ENCODE measurements around the gene SPI1.

Gene SPI1

DNA sequence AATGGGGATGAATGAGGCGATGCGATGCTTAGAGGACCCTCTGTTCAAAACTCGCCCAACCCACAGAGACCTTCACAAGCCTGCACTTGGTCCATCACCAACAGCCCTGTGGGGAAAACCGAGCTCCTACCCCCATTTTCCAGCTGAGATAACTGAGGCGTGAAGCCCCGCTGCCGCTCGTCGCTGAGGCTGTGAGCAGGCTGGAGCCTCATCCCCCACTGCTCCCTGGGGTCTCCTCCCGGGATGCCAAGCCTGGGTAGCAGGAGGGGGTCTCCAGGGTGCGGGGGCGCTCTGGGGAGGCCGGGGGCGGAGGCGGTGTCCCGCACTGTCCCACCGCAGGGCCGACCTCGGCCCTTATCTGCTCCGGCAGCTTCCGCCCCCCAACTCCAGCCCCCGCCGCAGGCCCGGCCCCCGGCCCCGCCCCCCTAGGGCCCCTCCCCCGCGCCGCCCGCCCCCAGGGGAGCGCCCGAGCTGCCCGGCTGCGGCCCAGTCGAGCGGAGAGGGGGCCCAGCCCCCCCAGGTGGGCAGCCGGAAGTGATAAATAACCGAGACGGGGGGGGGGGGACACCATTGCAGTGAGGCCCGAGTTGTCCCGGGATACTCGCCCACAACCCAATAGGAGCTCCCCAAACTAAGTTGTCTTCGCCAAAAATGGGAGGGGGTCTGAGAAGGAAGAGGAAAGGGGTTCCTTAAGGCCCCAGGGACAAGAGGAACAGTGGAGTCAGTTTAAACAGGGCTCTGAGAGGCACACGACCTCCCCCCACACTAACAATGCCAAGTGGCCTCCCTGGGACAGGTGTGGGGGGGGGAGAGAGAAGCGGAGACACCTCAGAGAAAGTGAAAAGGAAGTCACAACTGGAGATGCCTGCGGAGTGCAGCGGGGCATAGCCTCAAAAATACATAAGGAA, 21.8 kb upstream of the SPI1 start:
- peak overlapping the region; percentile 70 for H3K27ac ChIP-seq
- ChIA-PET CTCF (interaction anchor here (0.6 to 0.8 kb wide), 2 partner anchors 7 to 70 kb away, joined by 3 read pairs; no protein-coding TSS in a partner anchor), POLR2A (ENCODE audit: low non-redundant PET) (no interaction called here)
- TF ChIP-seq CTCF (conservative IDR thresholded peaks at IDR 0.05; ENCODE audit: low read depth), result no peak
- no peak for DNase-seq (ENCODE audit: low spot score)

- H3K27ac ChIP-seq, result peak overlapping the region; percentile 56
- POLR2A ChIA-PET (ENCODE audit: low non-redundant PET), result no interaction called here
- CTCF ChIA-PET, result interaction anchor here (0.7 kb wide), 1 partner anchor 755 kb away, joined by 4 read pairs; no protein-coding TSS in a partner anchor
- no peak for DNase-seq (ENCODE audit: low spot score)
- TF ChIP-seq CTCF (conservative IDR thresholded peaks at IDR 0.05; ENCODE audit: low read depth), result no peak
Observed at GRCh38 chr11:47398551-47398950, 20.2 kb upstream of the SPI1 start.

GRCh38 chr11:47398011-47398410, 19.7 kb upstream of the SPI1 start:
- peak overlapping the region; percentile 56 for H3K27ac ChIP-seq
- TF ChIP-seq CTCF (conservative IDR thresholded peaks at IDR 0.05; ENCODE audit: low read depth), result no peak
- CTCF ChIA-PET, result interaction anchor here (0.6 to 0.7 kb wide), 2 partner anchors 20 to 43 kb away, joined by 3 to 5 read pairs; partner anchors contain the start of gene SPI1
- POLR2A ChIA-PET (ENCODE audit: low non-redundant PET), result no interaction called here
- DNase-seq (ENCODE audit: low spot score), result no peak

- H3K27ac ChIP-seq, result no peak overlapping the region
- CTCF ChIA-PET, result no interaction called here
- no peak for DNase-seq (ENCODE audit: low spot score)
- no peak for TF ChIP-seq CTCF (conservative IDR thresholded peaks at IDR 0.05; ENCODE audit: low read depth)
- POLR2A ChIA-PET (ENCODE audit: low non-redundant PET), result no interaction called here
Observed at GRCh38 chr11:47396049-47396320, 17.6 kb upstream of the SPI1 start.

DNA sequence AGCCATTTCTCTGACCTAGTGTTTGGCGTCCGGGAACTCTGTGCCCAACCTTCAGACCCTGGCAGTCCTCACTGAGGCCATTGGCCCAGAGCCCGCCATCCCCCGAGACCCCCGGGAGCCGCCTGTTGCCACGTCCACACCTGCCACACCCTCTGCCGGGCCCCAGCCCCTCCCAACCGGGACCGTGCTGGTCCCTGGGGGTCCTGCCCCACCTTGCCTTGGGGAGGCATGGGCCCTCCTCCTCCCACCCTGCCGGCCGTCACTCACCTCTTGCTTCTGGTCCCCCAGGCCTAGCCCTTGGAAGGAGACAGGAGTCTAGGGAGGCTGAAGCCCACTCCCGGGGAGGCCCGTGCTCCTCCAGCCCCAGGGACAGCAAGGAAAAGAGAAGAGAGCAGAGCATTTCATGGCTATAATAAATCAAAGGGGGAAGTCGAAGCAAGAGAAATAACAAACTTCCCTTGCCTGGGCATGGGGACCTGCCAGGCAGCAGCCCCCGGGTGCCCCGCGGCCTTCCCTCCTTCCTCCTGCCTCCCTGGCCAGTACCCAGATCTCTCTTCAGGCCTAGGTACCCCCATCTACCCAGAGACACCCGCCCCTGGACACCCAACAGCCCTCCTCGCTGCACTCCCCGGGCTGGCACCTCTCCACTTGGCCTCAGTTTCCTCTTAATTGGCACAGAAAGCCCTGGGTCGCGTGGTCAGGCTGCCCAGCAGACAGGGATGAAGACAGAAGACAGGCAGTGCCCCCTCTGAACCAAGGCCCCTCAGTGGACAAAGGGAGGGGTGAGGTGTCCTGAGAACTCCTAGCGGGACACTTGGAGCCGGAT, 17.1 kb upstream of the SPI1 start:
- no peak for TF ChIP-seq CTCF (conservative IDR thresholded peaks at IDR 0.05; ENCODE audit: low read depth)
- no peak for DNase-seq (ENCODE audit: low spot score)
- ChIA-PET POLR2A (ENCODE audit: low non-redundant PET) (no interaction called here), CTCF (no interaction called here)
- H3K27ac ChIP-seq, result no peak overlapping the region
